ENCODE data around the gene USP44. TPM values are rescaled to one million over a fixed set of nuclear protein-coding genes. Genes with fewer than 3 reads are reported as not detected.
"Not testable (repeated sequence)": the region's sequence is repeated elsewhere in the genome, so short reads cannot be mapped to it uniquely, and the experiment has no call there.

The USP44 gene
- total and polyA plus RNA-seq, 5 donors: 0.84 to 3.4 (median 2.0) TPM

DNA sequence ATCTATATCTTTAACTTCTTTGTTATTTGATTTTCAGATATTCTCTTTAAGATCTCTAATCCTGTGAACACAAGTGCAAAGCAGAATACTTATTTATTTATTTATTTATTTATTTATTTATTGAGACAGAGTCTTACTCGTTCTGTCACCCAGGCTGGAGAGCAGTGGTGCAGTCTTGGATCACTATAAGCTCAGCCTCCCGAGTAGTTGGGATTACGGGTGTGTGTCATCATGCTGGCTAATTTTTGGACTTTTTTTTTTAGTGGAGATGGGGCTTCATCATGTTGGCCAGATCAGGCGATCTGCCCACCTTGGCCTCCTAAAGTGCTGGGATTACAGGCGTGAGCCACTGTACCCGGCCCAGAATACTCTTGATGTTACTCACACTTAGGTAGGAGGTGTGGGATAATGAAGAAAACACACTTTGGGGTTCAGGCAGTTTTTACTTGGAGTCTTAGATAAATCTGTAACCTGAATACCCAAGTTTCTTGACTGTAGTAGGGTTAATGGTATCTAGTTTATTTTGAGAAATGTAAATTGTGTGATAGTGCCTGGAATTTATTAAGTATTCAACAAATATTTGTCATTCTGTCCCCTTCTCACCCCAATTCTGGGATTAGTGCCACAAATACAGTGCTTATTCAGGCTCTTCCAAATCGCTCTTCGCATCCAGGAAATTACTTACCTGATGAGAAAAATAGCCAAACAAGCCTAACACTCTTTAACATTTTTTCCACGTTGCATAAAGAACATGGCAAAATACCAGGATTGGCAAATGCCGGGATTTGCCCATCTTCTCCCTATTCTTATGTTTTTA lies 44.4 kb downstream of the USP44 start:
- no peaks in the 10 kb centered on the region for H3K27me3 ChIP-seq (ENCODE audit: control insufficient read depth, insufficient read depth)
- WGBS: 84% methylated on average over 10 of the region's 10 CpGs
- H3K27ac ChIP-seq (ENCODE audit: low read length): no peak overlapping the region
- no peaks in the 10 kb centered on the region for H3K9me3 ChIP-seq (ENCODE audit: control insufficient read depth, low read length)
- no peak overlapping the region for H3K4me3 ChIP-seq (ENCODE audit: low read length)
- no peak for DNase-seq
- intact Hi-C loops (cut with DNase I): no loop called here
- H3K4me1 ChIP-seq (ENCODE audit: control insufficient read depth, insufficient read depth, low read length): peaks cover 2% of the 10 kb centered on the region
- ATAC-seq: no peak

DNA sequence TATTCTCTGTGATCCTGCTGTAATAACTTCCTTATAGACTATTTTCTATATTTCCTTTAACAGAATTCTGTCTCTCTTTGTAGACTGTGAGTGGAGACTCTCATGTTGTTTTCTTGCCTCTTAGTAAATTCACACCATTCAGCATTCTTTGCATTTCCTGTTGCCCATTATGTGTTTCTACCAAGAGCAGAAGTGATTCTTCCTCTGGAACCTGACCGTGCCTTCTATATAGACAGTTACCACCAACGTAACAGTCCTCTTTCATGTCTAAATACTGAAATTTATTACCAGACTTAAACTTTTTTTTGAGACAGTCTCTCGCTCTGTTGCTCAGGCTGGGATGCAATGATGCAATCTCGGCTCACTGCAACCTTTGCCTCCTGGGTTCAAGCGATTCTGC lies 46.2 kb downstream of the USP44 start:
- intact Hi-C loops (cut with DNase I): no loop called here

DNA sequence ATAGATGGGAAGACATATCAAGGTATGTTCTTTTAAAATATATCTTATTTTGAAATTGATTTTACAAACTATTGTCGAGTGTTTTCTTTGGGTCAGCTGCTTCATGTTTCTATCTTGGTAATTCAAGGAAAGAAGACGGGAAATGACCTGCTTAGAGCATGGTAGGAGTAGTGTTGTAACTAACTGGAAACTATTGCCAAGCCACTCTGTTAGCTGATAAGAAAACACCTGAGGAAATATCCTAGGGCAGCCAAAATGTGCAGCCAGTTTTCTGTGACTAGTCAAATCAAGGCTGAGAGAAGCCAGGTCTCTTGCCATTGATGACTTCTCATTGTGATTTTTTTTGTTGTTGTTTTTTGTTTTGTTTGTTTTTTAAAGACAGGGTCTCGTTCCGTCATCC lies 47.1 kb downstream of the USP44 start:
- H3K4me1 ChIP-seq (ENCODE audit: control insufficient read depth, insufficient read depth, low read length): peaks cover 2% of the 10 kb centered on the region
- intact Hi-C loops (cut with DNase I): no loop called here
- 88% methylated on average over 4 of the region's 4 CpGs for WGBS
- no peak for ATAC-seq
- H3K4me3 ChIP-seq (ENCODE audit: low read length): no peak overlapping the region
- H3K27me3 ChIP-seq (ENCODE audit: control insufficient read depth, insufficient read depth): no peaks in the 10 kb centered on the region
- no peaks in the 10 kb centered on the region for H3K9me3 ChIP-seq (ENCODE audit: control insufficient read depth, low read length)
- H3K27ac ChIP-seq (ENCODE audit: low read length): no peak overlapping the region
- DNase-seq: no peak

More for the DNA sequence above, 46.2 kb downstream of the USP44 start:
- no peaks in the 10 kb centered on the region for H3K27me3 ChIP-seq (ENCODE audit: control insufficient read depth, insufficient read depth)
- no peak overlapping the region for H3K27ac ChIP-seq (ENCODE audit: low read length)
- no peaks in the 10 kb centered on the region for H3K9me3 ChIP-seq (ENCODE audit: control insufficient read depth, low read length)
- WGBS: 92% methylated on average over 5 of the region's 5 CpGs
- DNase-seq (no peak), ATAC-seq (no peak)
- H3K4me1 ChIP-seq (ENCODE audit: control insufficient read depth, insufficient read depth, low read length): peaks cover 2% of the 10 kb centered on the region
- no peak overlapping the region for H3K4me3 ChIP-seq (ENCODE audit: low read length)

DNA sequence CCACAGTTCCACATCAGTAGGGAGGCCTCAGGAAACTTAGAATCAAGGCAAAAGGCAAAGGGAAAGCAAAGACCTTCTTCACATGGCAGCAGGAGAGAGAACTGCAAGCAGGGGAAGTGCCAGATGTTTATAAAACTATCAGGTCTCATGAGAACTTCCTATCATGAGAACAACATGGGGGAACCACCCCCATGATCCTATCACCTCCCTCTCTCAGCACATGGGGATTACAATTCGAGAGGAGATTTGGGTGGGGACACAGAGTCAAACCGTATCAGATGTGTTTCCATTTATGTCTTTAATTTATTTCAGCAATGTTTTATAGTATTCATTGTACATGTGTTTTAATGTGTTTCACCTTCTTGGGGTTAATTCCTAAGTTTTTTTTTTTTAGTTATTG lies 51.5 kb downstream of the USP44 start:
- DNase-seq: no peak
- intact Hi-C loops (cut with DNase I): no loop called here
- H3K27me3 ChIP-seq (ENCODE audit: control insufficient read depth, insufficient read depth): no peaks in the 10 kb centered on the region
- no peak overlapping the region for H3K27ac ChIP-seq (ENCODE audit: low read length)
- H3K9me3 ChIP-seq (ENCODE audit: control insufficient read depth, low read length): no peaks in the 10 kb centered on the region
- no peak for ATAC-seq
- H3K4me3 ChIP-seq (ENCODE audit: low read length): no peak overlapping the region
- WGBS: 72% methylated on average over 2 of the region's 2 CpGs
- peaks cover 2% of the 10 kb centered on the region for H3K4me1 ChIP-seq (ENCODE audit: control insufficient read depth, insufficient read depth, low read length)

DNA sequence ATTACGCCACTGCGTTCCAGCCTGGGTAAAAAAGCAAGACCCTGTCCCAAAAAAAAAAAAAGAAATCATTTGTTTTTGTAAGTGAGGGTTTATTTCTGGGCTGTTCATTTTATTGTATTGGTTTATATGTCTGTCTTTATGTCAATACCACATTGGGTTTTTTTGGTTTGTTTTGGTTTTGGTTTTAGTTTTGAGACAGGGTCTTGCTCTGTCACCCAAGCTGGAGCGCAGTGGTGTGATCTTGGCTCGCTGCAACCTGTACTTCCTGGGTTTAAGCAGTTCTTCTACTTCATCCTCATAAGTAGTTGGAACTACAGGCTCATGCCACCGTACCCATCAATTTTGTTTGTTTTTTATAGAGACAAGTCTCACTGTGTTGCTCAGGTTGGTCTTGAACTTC lies 52.3 kb downstream of the USP44 start:
- no peaks in the 10 kb centered on the region for H3K27me3 ChIP-seq (ENCODE audit: control insufficient read depth, insufficient read depth)
- intact Hi-C loops (cut with DNase I): no loop called here
- WGBS: 98% methylated on average over 5 of the region's 5 CpGs
- no peaks in the 10 kb centered on the region for H3K9me3 ChIP-seq (ENCODE audit: control insufficient read depth, low read length)
- no peak overlapping the region for H3K4me3 ChIP-seq (ENCODE audit: low read length)
- no peak overlapping the region for H3K27ac ChIP-seq (ENCODE audit: low read length)
- peaks cover 2% of the 10 kb centered on the region for H3K4me1 ChIP-seq (ENCODE audit: control insufficient read depth, insufficient read depth, low read length)
- no peak for DNase-seq
- ATAC-seq: no peak

DNA sequence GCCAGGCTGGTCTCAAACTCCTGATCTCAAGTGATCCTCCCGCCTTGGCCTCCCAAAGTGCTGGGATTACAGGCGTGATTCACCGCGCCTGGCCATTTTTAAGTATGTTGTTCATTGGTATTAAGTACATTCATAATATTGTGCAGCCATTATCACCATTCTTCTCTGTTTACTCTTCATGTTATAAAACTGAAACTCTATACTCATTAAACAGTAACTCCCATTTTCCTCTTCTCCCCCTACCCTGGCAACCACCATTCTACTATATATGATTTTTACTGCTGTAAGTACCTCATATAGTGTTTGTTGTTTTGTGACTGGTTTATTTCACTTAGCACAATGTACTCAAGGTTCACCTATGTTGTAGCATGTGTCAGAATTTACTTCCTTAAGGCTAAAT lies 54.2 kb downstream of the USP44 start:
- no peak for DNase-seq
- intact Hi-C loops (cut with DNase I): no loop called here
- WGBS: 99% methylated on average over 4 of the region's 4 CpGs

DNA sequence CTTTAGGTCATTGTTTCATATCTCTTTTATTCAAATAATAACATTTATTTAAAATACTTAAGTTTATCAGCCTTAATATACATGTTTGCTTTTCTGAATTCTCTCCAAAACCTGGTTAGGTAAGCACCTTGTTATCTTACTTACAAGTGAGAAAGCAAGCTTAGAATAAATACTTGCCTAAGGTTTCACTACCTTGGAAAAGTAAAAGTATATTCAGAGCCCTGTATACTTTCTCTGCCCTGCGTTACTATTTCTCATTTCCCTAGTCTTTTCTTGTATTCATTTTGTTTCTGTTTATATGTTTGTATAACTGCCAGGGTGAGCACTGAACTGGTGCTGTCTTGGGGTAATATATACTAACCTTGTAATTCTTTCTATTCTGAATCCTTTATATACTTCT lies 55.8 kb downstream of the USP44 start:
- WGBS: 88% methylated on average over 1 of the region's 1 CpG
- no peak for ATAC-seq
- H3K27me3 ChIP-seq (ENCODE audit: control insufficient read depth, insufficient read depth): no peaks in the 10 kb centered on the region
- no peaks in the 10 kb centered on the region for H3K4me1 ChIP-seq (ENCODE audit: control insufficient read depth, insufficient read depth, low read length)
- H3K9me3 ChIP-seq (ENCODE audit: control insufficient read depth, low read length): no peaks in the 10 kb centered on the region
- DNase-seq: no peak
- H3K4me3 ChIP-seq (ENCODE audit: low read length): no peak overlapping the region
- H3K27ac ChIP-seq (ENCODE audit: low read length): no peak overlapping the region
- intact Hi-C loops (cut with DNase I): no loop called here

More for the DNA sequence above, 54.2 kb downstream of the USP44 start:
- no peaks in the 10 kb centered on the region for H3K9me3 ChIP-seq (ENCODE audit: control insufficient read depth, low read length)
- H3K27ac ChIP-seq (ENCODE audit: low read length): no peak overlapping the region
- no peak for ATAC-seq
- H3K4me1 ChIP-seq (ENCODE audit: control insufficient read depth, insufficient read depth, low read length): no peaks in the 10 kb centered on the region
- H3K27me3 ChIP-seq (ENCODE audit: control insufficient read depth, insufficient read depth): no peaks in the 10 kb centered on the region
- H3K4me3 ChIP-seq (ENCODE audit: low read length): no peak overlapping the region

DNA sequence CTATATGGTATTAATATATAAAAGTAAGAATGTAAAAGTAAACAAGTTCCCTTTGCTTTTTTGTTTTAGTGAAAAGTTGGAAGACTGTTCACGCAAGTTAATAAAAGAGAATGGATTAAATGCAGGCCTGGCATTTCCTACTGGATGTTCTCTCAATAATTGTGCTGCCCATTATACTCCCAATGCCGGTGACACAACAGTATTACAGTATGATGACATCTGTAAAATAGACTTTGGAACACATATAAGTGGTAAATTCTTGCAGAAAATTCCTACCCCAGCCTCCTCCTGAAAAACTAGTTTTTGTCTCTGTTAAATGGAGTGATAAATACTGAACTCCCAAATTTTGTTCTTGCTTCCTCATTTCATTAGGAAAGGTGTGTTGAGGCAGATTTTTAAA lies 56.4 kb downstream of the USP44 start:
- Histone ChIP-seq H3K4me1 (ENCODE audit: control insufficient read depth, insufficient read depth, low read length) (no peaks in the 10 kb centered on the region), H3K4me3 (ENCODE audit: low read length) (no peak overlapping the region), H3K9me3 (ENCODE audit: control insufficient read depth, low read length) (no peaks in the 10 kb centered on the region), H3K27ac (ENCODE audit: low read length) (no peak overlapping the region), H3K27me3 (ENCODE audit: control insufficient read depth, insufficient read depth) (no peaks in the 10 kb centered on the region)
- DNase-seq (no peak), ATAC-seq (no peak)
- intact Hi-C loops (cut with DNase I): no loop called here
- 97% methylated on average over 2 of the region's 2 CpGs for WGBS

DNA sequence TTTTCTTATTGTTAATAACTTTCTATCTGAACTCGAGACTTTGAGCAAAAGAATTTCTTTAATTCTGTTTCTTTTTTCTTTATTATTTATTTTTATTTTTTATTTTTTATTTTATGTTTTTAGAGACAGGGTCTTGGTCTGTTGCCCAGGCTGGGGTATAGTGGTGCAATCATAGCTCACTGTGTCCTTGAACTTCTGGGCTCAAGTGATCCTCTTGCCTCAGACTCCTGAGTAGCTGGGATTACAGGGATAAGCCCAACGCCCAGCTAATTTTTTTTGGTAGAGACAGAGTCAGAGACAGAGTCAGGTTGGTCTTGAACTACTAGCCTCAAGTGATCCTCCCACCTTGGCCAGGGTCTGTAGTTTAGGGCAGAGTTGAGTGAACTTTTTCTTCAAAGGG lies 58.8 kb downstream of the USP44 start:
- 90% methylated on average over 2 of the region's 2 CpGs for WGBS
- Histone ChIP-seq H3K4me3 (ENCODE audit: low read length) (no peak overlapping the region), H3K4me1 (ENCODE audit: control insufficient read depth, insufficient read depth, low read length) (no peaks in the 10 kb centered on the region), H3K27me3 (ENCODE audit: control insufficient read depth, insufficient read depth) (no peaks in the 10 kb centered on the region), H3K9me3 (ENCODE audit: control insufficient read depth, low read length) (no peaks in the 10 kb centered on the region), H3K27ac (ENCODE audit: low read length) (no peak overlapping the region)
- ATAC-seq: no peak
- intact Hi-C loops (cut with DNase I): no loop called here
- DNase-seq: no peak

DNA sequence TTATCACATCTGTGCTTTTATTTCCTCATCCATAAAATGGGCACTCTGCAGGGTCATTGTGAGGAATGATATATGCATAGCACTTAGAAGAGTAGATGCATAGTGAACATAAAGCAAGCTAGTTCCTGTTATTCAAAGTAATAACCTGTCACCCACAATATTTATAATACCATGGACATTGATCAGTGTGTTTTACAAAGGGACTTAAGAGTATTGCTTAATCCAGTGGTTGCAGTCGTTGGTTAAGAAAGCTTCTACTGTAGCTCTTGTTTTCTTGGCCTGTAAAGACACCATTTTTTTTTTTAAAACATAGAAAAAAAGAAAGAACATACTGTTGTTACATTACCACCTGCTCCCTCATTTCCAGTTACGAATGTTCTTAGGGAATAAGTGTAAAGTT lies 64.3 kb downstream of the USP44 start:
- Histone ChIP-seq H3K4me3 (ENCODE audit: low read length) (no peak overlapping the region), H3K27ac (ENCODE audit: low read length) (no peak overlapping the region), H3K9me3 (ENCODE audit: control insufficient read depth, low read length) (no peaks in the 10 kb centered on the region), H3K4me1 (ENCODE audit: control insufficient read depth, insufficient read depth, low read length) (no peaks in the 10 kb centered on the region), H3K27me3 (ENCODE audit: control insufficient read depth, insufficient read depth) (no peaks in the 10 kb centered on the region)
- ATAC-seq: no peak
- intact Hi-C loops (cut with DNase I): no loop called here
- WGBS: 83% methylated on average over 2 of the region's 2 CpGs
- no peak for DNase-seq

DNA sequence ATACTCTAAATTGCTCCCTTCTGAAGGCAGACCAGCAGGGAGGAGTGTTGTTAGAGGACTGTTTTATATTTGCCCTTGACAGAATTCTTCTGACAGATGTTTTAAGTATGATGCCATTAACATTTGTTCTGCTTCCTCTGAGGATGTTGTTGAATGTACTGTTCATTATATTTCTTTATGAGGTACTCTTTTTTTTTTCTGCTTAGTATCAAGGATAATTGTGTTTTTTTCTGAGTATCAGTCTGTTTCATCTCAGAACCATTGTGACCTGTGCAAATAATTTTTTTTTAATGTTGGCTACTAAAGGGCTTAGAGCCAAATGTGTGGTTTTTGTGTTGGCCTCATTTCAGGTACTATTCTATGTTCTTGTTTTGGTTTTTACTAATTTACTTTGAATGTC lies 66.8 kb downstream of the USP44 start:
- Histone ChIP-seq H3K27ac (ENCODE audit: low read length) (no peak overlapping the region), H3K9me3 (ENCODE audit: control insufficient read depth, low read length) (no peaks in the 10 kb centered on the region), H3K27me3 (ENCODE audit: control insufficient read depth, insufficient read depth) (no peaks in the 10 kb centered on the region), H3K4me1 (ENCODE audit: control insufficient read depth, insufficient read depth, low read length) (peaks cover 3% of the 10 kb centered on the region), H3K4me3 (ENCODE audit: low read length) (no peak overlapping the region)
- ATAC-seq (no peak), DNase-seq (no peak)
- intact Hi-C loops (cut with DNase I): no loop called here

DNA sequence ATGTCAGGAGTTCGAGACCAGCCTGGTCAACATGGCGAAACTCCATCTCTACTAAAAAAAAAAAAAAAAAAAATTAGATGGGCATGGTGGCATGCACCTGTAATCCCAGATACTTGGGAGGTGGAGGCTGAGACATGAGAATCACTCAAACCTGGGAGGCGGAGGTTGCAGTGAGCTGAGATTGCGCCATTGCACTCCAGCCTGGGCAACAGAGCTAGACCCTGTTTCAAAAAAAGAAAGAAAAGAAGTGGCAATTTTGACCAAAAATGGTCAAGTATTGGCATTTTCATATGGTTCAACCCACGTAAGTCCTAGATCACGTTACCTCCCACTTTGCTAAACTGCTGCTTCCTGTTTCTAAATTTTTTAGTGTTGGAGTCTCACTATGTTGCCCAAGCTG lies 68.7 kb downstream of the USP44 start:
- H3K27me3 ChIP-seq (ENCODE audit: control insufficient read depth, insufficient read depth); ATAC-seq; H3K27ac ChIP-seq (ENCODE audit: low read length); H3K4me1 ChIP-seq (ENCODE audit: control insufficient read depth, insufficient read depth, low read length); DNase-seq; H3K9me3 ChIP-seq (ENCODE audit: control insufficient read depth, low read length); H3K4me3 ChIP-seq (ENCODE audit: low read length); intact Hi-C loops (cut with DNase I): not testable (repeated sequence)
- WGBS: 94% methylated on average over 6 of the region's 6 CpGs

Measured in right cardiac atrium (tissue), 5 donors.